GM12892 (cell line): ENCODE results near the gene NAA40.
"Not testable (repeated sequence)": the region's sequence is repeated elsewhere in the genome, so short reads cannot be mapped to it uniquely, and the experiment has no call there.

Source experiments
- DNase-seq: peaks from one replicate; pipeline ENCODE4 v3.0.0; 2011; ENCODE audit not compliant: insufficient read length
- FAIRE-seq: peaks from 2 replicates; lab custom pipeline; 2011; peaks lifted over from hg19 to GRCh38; lab: Jason Lieb, UNC
- POLR2A ChIP-seq: IDR thresholded peaks from 2 replicates; pipeline ENCODE4 v1.6.1; 2011; ENCODE audit warnings: low read depth, low read length, control low read depth
- POLR2AphosphoS5 ChIP-seq: IDR thresholded peaks from 2 replicates; pipeline ENCODE4 v1.6.1; 2011; ENCODE audit warnings: low read depth, low read length, control low read depth
- TAF1 ChIP-seq: IDR thresholded peaks from 2 replicates; pipeline ENCODE4 v1.6.1; 2011; ENCODE audit warnings: low read depth, mild to moderate bottlenecking, control low read depth, low read length, borderline replicate concordance

NAA40 gene

DNA sequence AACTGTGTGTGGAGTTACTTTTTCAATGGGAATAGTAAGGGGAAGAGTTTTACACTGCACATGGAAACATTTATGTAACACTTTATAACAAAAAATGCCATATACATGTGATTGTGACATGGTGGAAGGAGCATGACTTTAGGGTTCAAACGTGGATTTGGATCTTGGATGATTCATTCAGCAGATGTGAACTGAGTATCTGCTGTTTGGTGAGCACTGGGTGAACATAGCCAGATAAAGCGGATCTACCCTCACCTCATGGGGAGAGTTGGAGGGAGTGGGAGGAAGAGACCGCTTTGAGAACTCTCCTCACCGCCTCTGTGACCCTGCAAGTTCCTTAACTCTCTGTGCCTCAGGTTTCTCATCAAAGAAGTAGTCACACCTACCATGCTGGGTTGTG, 3.1 kb downstream of the NAA40 start:
- TF ChIP-seq TAF1 (no peak), POLR2AphosphoS5 (no peak), POLR2A (no peak)
- FAIRE-seq (no peak), DNase-seq (no peak)

DNA sequence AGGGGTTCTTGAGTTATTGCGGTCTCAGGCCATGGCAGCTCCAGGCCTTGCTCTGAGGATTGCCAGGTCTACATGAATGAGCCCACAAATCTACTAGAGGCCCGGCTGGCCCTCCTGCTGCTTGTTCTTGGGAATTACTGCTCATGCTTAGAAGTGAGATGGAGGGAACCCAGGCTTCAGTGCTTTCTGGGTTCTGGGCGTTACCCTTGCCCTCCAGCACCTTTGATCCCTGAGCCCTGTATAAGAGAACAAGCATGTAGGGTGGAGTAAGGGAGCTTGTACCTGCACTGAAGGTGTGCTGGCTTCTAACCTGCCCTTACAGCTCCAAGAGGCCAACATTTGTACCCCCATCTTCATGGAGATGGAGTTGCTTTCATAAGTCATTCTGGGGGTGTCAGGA, 4.0 kb downstream of the NAA40 start:
- DNase-seq (no peak), FAIRE-seq (no peak)
- TF ChIP-seq TAF1 (no peak), POLR2A (no peak), POLR2AphosphoS5 (no peak)

DNA sequence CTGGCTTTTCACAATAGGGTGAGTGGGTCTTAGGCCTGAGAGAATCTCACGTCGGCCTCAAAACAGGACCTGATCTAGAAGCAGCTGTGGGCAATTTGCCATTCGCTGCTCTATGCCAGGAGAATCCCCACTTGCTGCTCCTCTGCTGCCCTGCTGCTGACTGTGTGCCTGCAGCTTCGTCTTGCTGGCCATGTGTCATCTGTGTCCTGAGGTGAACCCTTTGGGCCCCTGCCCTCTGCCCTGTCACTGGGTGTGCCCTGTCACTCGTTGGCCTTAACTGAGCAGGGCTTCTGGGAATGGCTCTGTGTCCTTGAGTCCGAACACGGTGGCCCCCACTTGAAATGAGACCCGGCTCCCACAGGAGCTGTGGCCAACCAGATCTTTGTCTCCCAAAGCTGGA, 6.2 kb downstream of the NAA40 start:
- DNase-seq (no peak), FAIRE-seq (no peak)
- no peak for TF ChIP-seq POLR2AphosphoS5
- no peak for TF ChIP-seq POLR2A
- no peak for TF ChIP-seq TAF1

DNA sequence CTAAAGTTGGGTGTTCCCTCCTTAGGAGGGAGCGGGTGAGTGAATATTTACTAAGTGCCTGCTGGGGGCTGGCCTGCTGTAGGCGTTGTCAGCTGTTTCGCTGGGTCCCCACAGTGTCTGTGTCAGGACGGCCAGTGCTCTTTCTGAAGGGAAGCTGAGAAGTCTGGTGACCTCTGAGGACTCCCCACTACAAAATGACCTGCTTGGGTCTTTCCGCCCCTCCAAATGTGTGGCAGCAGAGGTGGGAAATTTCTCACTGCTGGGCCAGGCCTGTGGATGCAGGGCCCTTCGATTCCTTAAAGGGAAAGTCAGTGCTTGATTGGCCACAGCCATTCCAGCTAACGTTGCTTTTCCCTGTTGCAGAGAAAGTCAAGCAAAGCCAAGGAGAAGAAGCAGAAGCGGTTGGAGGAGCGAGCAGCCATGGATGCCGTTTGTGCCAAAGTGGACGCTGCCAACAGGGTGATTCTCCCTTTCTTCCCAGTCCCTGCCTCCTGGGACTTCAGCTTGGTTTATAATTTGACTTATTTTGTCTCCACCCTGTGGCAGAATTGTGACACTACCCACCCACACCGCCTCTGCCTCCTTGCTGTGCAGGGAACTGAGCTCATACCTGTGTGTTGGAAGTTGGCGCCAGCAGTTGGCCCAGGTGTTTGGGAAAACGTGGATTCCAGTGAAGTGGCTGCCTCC, 6.8 kb downstream of the NAA40 start:
- TF ChIP-seq TAF1, result no peak
- TF ChIP-seq POLR2A, result no peak
- TF ChIP-seq POLR2AphosphoS5, result no peak
- no peak for DNase-seq
- peak; percentile 65 for FAIRE-seq

DNA sequence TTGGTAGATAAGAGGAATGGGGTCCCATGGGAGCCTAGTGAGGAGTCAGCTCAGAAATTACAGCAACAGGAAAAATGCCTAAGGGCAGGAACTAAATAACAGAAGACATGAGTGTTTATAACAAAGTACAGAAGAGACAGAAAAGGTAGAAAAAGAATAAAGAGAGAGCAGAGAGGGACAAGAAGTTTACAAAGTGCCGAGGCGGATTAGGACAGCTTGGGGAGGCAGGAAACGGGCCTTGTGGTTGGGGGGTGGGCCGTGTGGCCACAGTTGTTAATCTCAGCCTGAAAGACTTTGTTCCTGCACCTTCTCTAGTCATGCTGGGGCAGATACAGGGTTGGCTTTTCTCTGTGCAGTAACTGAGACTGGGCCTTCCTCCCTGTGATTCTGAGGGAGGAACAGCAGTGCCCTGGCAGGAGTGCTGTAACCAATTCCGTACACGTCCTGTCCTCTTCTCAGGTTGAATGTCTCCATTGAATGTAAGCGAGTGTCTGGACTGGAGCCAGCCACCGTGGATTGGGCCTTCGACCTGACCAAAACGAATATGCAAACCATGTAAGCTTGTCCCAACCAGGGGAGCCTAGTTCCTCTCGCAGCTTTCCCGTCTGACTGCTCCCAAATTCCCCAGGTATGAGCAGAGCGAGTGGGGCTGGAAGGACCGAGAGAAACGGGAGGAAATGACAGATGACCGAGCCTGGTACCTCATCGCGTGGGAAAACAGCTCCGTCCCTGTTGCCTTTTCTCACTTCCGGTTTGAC, 13.2 kb downstream of the NAA40 start:
- DNase-seq, result no peak
- FAIRE-seq, result no peak
- TF ChIP-seq POLR2A, result peak; percentile 53; the same call in 1 of the 2 replicates
- peak; percentile 56; the same call in 1 of the 2 replicates for TF ChIP-seq POLR2AphosphoS5
- TF ChIP-seq TAF1, result 0 out of 2 replicates have a peak, but pooled peaks have one; percentile 22

DNA sequence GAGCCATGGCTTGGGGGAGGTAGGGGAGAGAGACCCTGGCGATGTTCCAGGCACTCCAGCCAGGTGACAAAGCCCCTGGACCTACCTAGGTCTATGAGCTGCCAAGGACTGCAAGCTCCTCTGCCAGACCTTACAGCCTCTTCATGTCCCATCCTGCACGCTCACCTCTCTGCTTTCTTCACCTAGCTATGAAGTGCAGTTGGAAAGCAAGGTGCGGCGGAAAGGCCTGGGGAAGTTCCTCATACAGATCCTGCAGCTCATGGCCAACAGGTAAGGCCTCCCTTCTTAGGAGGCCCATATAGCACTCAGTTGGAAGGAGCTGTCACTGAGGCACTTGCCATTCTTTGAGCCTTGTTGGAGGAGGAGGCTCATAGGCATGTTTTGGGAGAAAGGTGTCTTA, 13.8 kb downstream of the NAA40 start:
- FAIRE-seq, result no peak
- TF ChIP-seq POLR2A, result no peak
- no peak for TF ChIP-seq POLR2AphosphoS5
- TF ChIP-seq TAF1, result no peak
- DNase-seq, result no peak

DNA sequence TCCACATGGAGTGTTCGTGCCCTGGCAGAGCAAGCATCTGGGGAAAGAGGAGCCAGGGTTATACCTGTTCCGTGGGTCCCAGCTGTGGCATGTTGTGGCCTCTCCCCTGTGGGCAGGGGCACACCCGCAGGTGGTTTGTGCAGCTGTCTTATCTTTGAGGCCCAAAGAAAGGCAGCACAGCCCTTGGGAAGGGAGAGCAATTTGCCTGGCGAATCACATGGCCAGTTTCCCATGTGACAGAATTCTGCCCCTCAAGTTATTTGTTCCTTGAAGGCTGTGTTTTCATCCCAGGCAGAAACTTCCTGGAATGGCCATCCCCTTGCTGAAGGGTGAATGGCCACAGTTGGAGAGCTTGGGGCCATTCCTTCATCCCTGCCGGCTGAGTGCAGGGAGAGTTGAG, 19.2 kb downstream of the NAA40 start:
- FAIRE-seq, result no peak
- TF ChIP-seq POLR2AphosphoS5 (no peak), TAF1 (no peak), POLR2A (no peak)
- no peak for DNase-seq

DNA sequence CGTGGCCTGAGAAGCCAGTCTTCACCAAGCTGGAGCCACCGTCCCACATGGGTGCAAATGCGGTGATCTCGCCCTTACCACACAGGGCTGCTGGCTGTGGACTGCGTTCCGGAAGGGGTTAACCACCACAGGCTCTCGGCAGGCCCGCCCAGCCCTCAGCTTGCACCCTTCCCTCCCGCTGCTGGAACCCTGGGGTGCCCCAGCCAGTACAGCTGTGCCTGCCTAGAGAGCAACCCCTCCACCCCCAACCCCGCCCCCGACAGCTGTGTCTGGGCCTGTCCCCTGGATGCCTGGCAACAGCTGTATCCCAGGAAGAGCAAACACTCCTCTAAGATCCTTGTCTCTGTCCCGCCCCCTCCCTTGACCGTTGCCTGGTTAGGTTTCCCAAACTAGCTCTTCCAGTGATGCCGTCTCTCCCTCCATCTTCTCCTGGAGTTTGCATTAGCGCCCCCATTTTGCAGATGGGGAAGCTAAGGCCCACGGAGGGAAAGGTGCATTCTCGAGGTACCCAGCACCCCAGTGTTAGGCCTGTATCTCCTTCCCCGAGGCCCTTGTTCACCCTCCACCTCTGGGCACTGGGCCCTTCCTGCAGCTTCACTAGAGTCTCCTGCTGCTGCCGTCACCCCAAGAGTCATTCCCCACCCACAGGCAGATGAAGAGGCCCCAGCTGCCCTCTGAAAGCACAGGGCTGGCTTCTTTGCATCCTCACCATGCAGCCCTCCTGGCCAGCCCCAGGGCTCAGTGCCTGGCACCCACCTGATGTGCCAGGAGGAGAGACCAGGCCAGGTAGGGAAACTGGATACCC, 23.0 kb downstream of the NAA40 start:
- TF ChIP-seq POLR2AphosphoS5, result no peak
- TF ChIP-seq TAF1, result no peak
- no peak for TF ChIP-seq POLR2A
- FAIRE-seq (no peak), DNase-seq (no peak)

DNA sequence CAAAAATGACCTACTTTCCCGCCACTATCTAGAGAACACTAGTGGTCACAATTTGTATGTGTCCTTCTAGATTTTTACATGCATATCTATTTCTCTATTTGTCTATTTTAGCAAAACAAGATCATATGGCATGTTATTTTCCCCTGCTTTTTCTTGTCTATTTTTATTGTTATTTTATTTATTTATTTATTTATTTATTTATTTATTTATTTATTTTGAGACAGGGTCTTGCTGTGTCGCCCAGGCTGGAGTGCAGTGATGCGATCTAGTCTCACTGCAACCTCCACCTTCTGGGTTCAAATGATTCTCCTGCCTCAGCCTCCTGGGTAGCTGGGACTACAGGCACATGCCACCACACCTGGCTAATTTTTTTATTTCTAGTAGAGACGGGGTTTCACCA, 25.1 kb downstream of the NAA40 start:
- not testable (repeated sequence) for DNase-seq, FAIRE-seq

DNA sequence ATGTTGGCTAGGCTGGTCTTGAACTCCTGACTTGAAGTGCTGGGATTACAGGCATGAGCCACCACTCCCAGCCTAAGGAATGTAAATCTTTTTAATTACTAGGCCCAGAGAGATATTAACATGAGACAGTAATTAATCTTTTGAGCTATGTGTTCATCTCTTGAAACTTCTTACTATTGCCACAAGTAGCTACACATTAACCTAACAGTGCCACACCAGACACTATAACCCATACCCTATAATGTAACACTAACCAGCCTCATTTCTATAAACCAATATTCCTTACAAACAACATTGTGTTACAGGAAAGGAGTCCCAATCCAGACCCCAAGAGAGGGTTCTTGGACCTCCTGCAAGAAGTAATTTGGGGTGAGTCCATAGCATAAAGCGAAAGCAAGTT, 27.6 kb downstream of the NAA40 start:
- FAIRE-seq (no peak), DNase-seq (no peak)
- no peak for TF ChIP-seq POLR2A
- no peak for TF ChIP-seq TAF1
- no peak for TF ChIP-seq POLR2AphosphoS5

DNA sequence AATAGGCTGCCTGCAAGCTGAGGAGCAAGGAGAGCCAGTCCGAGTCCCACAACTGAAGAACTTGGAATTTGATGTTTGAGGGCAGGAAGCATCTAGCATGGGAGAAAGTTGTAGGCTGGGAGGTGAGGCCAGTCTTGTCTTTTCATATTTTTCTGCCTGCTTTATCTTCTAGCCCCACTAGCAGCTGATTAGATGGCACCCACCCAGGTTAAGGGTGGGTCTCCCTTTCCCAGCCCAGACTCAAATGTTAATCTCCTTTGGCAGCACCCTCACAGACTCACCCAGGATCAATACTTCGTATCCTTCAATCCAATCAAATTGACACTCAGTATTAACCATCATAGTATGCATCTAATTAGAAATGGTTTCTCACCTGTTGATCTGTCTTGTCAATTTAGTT, 30.7 kb downstream of the NAA40 start:
- TF ChIP-seq TAF1 (no peak), POLR2AphosphoS5 (no peak), POLR2A (no peak)
- FAIRE-seq, result no peak
- no peak for DNase-seq

DNA sequence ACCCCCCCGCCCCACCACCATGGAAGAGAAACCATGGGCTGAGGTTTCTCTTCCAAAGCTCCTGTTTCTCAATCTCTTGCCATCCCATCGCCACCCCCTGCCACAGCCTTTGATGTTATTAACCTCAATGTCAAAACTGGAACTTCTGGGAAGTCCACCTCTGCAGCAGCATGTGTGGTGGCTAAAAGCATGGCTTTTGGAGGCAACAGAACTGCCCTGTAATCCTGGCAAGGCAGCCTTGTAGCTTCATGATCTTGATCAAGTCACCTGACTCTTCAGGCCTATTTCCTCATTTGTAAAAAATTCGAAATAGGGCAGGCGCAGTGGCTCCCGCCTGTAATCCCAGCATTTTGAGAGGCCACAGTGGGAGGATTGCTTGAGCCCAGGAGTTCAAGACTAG, 32.1 kb downstream of the NAA40 start:
- FAIRE-seq (no peak), DNase-seq (no peak)
- TF ChIP-seq POLR2A (no peak), TAF1 (no peak), POLR2AphosphoS5 (no peak)

DNA sequence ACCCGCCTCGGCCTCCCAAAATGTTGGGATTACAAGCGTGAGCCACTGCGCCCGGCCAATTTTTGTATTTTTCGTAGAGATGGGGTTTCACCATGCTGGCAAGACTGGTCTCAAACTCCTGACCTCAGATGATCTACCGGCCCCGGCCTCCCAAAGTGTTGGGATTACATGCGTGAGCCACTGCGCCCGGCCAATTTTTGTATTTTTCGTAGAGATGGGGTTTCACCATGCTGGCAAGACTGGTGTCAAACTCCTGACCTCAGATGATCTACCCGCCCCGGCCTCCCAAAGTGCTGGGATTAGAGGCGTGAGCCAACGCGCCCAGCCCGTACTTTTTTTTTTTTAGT, 35.1 kb downstream of the NAA40 start:
- DNase-seq, FAIRE-seq: not testable (repeated sequence)
